HCT116 (cell line): ENCODE data around the gene PHF2. TPM values are rescaled to one million over a fixed set of nuclear protein-coding genes. Genes with fewer than 3 reads are reported as not detected.

ENCODE experiments used
- ATAC-seq: fragments of 200-7000 bp; cut with Tn5 transposase; 2 replicates; pipeline ENCODE4 v1.9.1; 2020; ENCODE audit warnings: mild to moderate bottlenecking, moderate library complexity
- BruUV-seq: library from RNA; stranded (reverse); fragments of 400-500 nt; replicated peaks from 2 replicates; lab custom pipeline; 2021; lab: Mats Ljungman, UMichigan
- CTCF ChIA-PET: fragments of 300-600 bp; sonication (Branson Sonifier 250); formaldehyde crosslinking; loops from one replicate; lab custom pipeline; 2021; ENCODE audit warnings: antibody characterized with exemption; lab: Charles Lee
- POLR2A ChIA-PET: fragments of 300-600, 350-600 bp; sonication (Branson Sonifier 250); formaldehyde crosslinking; loops from one replicate; lab custom pipeline; 2021; ENCODE audit warnings: antibody characterized with exemption; lab: Charles Lee
- RAD21 ChIA-PET, 2 experiments: fragments of 300-600 bp; sonication (Branson Sonifier 250); formaldehyde crosslinking; loops; one replicate each; lab custom pipeline; 2023; ENCODE audit warnings: low total read pairs in 2 of 2; ENCODE audit not compliant: uncharacterized antibody in 2 of 2, unreplicated experiment in 2 of 2, low non-redundant PET in 1 of 2; lab: Charles Lee
- DNase-seq: peaks from one replicate; pipeline ENCODE4 v3.0.0-alpha.2; 2010; ENCODE audit warnings: low read depth, low spot score
- H2AFZ ChIP-seq: fragments of 200-600 bp; shearing (Covaris generic), sonication (generic); 2 replicates; pipeline ENCODE4 v1.6.1; 2017; ENCODE audit warnings: low read depth, mixed run types, mixed read lengths, antibody characterized with exemption, low read length; ENCODE audit not compliant: poor library complexity, severe bottlenecking
- H3K27ac ChIP-seq: 2 replicates; pipeline ENCODE4 v1.5.1; 2012; ENCODE audit warnings: low read depth, low read length
- H3K27me3 ChIP-seq: fragments of 200-600 bp; sonication (generic); 2 replicates; pipeline ENCODE4 v1.6.1; 2016; ENCODE audit warnings: mixed run types, low read length, mixed read lengths; ENCODE audit not compliant: insufficient read depth
- H3K36me3 ChIP-seq, 2 experiments: fragments of 200-500 bp in 1 of 2; fragments of 200-600 bp in 1 of 2; sonication (Bioruptor generic) in 1 of 2; sonication (generic) in 1 of 2; 2 replicates each; pipeline versions ENCODE4 v1.5.1 to v1.6.1; 2014 to 2016; ENCODE audit warnings: low read length in 2 of 2, inconsistent platforms in 1 of 2, mixed read lengths in 1 of 2, mixed run types in 1 of 2; ENCODE audit not compliant: insufficient read depth in 2 of 2, control insufficient read depth in 1 of 2
- H3K4me1 ChIP-seq, 2 experiments: fragments of 200-600 bp in 1 of 2; sonication (generic) in 1 of 2; 2 replicates each; pipeline versions ENCODE4 v1.5.1 to v1.6.1; 2012 to 2017; ENCODE audit warnings: low read length in 2 of 2, inconsistent platforms in 1 of 2, mild to moderate bottlenecking in 1 of 2, mixed read lengths in 1 of 2, mixed run types in 1 of 2, moderate library complexity in 1 of 2; ENCODE audit not compliant: insufficient read depth in 2 of 2, control insufficient read depth in 1 of 2
- H3K4me2 ChIP-seq: fragments of 200-600 bp; sonication (generic); 2 replicates; pipeline ENCODE4 v1.6.1; 2017; ENCODE audit warnings: mixed run types, low read length, mixed read lengths
- H3K4me3 ChIP-seq, 2 experiments: fragments of 200-600 bp in 1 of 2; sonication (generic) in 1 of 2; replicated peaks in 1 of 2; 2 replicates each; pipeline ENCODE4 v1.5.1; 2011 to 2016; ENCODE audit warnings: low read length in 2 of 2, control low read depth in 1 of 2, low read depth in 1 of 2, mild to moderate bottlenecking in 1 of 2, mixed read lengths in 1 of 2, mixed run types in 1 of 2
- H3K79me2 ChIP-seq: fragments of 200-600 bp; sonication (generic); 2 replicates; pipeline ENCODE4 v1.6.1; 2017; ENCODE audit warnings: mild to moderate bottlenecking, mixed run types, low read length, moderate library complexity, mixed read lengths; ENCODE audit not compliant: insufficient read depth
- H3K9ac ChIP-seq: fragments of 200-600 bp; sonication (generic); 2 replicates; pipeline ENCODE4 v1.6.1; 2016; ENCODE audit warnings: low read length, mixed read lengths
- H3K9me2 ChIP-seq: fragments of 200-600 bp; sonication (generic), shearing (Covaris generic); 2 replicates; pipeline ENCODE4 v1.6.1; 2017; ENCODE audit warnings: mixed run types, mild to moderate bottlenecking, moderate library complexity; ENCODE audit not compliant: insufficient read depth
- H3K9me3 ChIP-seq, 2 experiments: fragments of 200-500 bp in 1 of 2; fragments of 200-600 bp in 1 of 2; sonication (Bioruptor generic) in 1 of 2; sonication (generic) in 1 of 2; 2 replicates each; pipeline ENCODE4 v1.6.1; 2014 to 2017; ENCODE audit warnings: low read length in 2 of 2, mixed read lengths in 2 of 2, inconsistent platforms in 1 of 2, low read depth in 1 of 2, mild to moderate bottlenecking in 1 of 2, mixed run types in 1 of 2, moderate library complexity in 1 of 2; ENCODE audit not compliant: control insufficient read depth in 1 of 2, insufficient read depth in 1 of 2
- H4K20me1 ChIP-seq: fragments of 200-600 bp; sonication (generic), shearing (Covaris generic); 2 replicates; pipeline ENCODE4 v1.6.1; 2017; ENCODE audit warnings: mixed run types, mild to moderate bottlenecking, moderate library complexity; ENCODE audit not compliant: insufficient read depth
- CTCF ChIP-seq, 3 experiments: fragments of 200-600 bp in 1 of 3; sonication (generic) in 1 of 3; IDR thresholded peaks in 2 of 3; conservative IDR thresholded peaks in 1 of 3; 2 replicates each; pipeline ENCODE4 v1.5.1; 2012 to 2017; ENCODE audit warnings: low read depth in 2 of 3, low read length in 2 of 3, antibody characterized with exemption in 1 of 3, borderline replicate concordance in 1 of 3, control low read depth in 1 of 3, mild to moderate bottlenecking in 1 of 3, mixed read lengths in 1 of 3, mixed run types in 1 of 3, moderate library complexity in 1 of 3; ENCODE audit not compliant: insufficient read depth in 1 of 3
- ELF1 ChIP-seq: IDR thresholded peaks from 2 replicates; pipeline ENCODE4 v1.6.1; 2012; ENCODE audit warnings: low read depth, borderline replicate concordance
- EZH2 ChIP-seq: fragments of 200-600 bp; sonication (generic); IDR thresholded peaks from 2 replicates; pipeline ENCODE4 v1.6.1; 2017; ENCODE audit warnings: antibody characterized with exemption, mixed run types
- EZH2phosphoT487 ChIP-seq: fragments of 200-600 bp; IDR thresholded peaks from 2 replicates; pipeline ENCODE4 v1.6.1; 2018; ENCODE audit warnings: antibody characterized with exemption, borderline replicate concordance
- POLR2A ChIP-seq: IDR thresholded peaks from 2 replicates; pipeline ENCODE4 v1.7.0; 2011; ENCODE audit warnings: borderline replicate concordance; ENCODE audit not compliant: insufficient read depth, insufficient read length; ENCODE audit errors: extremely low read depth
- REST ChIP-seq: IDR thresholded peaks from 2 replicates; pipeline ENCODE4 v1.6.1; 2012; ENCODE audit warnings: low read depth
- SP1 ChIP-seq: IDR thresholded peaks from 2 replicates; pipeline ENCODE4 v1.6.1; 2012; ENCODE audit warnings: low read depth
- SRF ChIP-seq: IDR thresholded peaks from 2 replicates; pipeline ENCODE4 v1.6.1; 2012; ENCODE audit warnings: low read depth
- intact Hi-C: fragments of 100-400 bp; cut with micrococcal nuclease; formaldehyde crosslinking; loops from 2 replicates; pipeline ENCODE4 v1.10.0; 2022
- total RNA-seq: library from RNA; stranded (reverse); gene quantifications from one replicate; pipeline ENCODE4 v1.2.1, GENCODE V29; 2021; ENCODE audit not compliant: unreplicated experiment

PHF2 gene
- total RNA-seq, 1 experiment from 2014 or later, result 20.6 TPM

- ChIA-PET POLR2A (no interaction called here), RAD21 (no interaction called here), CTCF (no interaction called here)
- Histone ChIP-seq H3K9me3 (peaks cover 0 to 3% of the 10 kb centered on the region in 2 experiments; a peak in 1 of 4 replicates), H2AFZ (no peak overlapping the region), H3K9me2 (no peaks in the 10 kb centered on the region), H3K4me1 (no peaks in the 10 kb centered on the region), H3K27ac (no peak overlapping the region), H3K4me3 (no peak overlapping the region), H3K27me3 (no peaks in the 10 kb centered on the region), H3K79me2 (peaks cover 4% of the 10 kb centered on the region; the same call in 1 of the 2 replicates), H4K20me1 (no peaks in the 10 kb centered on the region), H3K36me3 (no peaks in the 10 kb centered on the region), H3K9ac (no peak overlapping the region), H3K4me2 (no peak overlapping the region)
- ATAC-seq, result no peak
- DNase-seq, result no peak
- intact Hi-C loops, result no loop called here
- no TSS peak for BruUV-seq
- TF ChIP-seq REST (no peak), ELF1 (no peak)
Observed at GRCh38 chr9:93606187-93606586, 29.8 kb downstream of the PHF2 start.

GRCh38 chr9:93610206-93610605 lies 33.8 kb downstream of the PHF2 start:
- Histone ChIP-seq H3K4me3 (no peak overlapping the region), H2AFZ (no peak overlapping the region), H3K9me2 (no peaks in the 10 kb centered on the region), H4K20me1 (no peaks in the 10 kb centered on the region), H3K79me2 (peaks cover 4% of the 10 kb centered on the region), H3K9ac (no peak overlapping the region), H3K9me3 (peaks cover 0 to 3% of the 10 kb centered on the region in 2 experiments; a peak in 1 of 4 replicates), H3K4me1 (no peaks in the 10 kb centered on the region), H3K4me2 (no peak overlapping the region), H3K36me3 (no peaks in the 10 kb centered on the region)
- DNase-seq, result no peak
- BruUV-seq, result no TSS peak
- intact Hi-C loops, result no loop called here
- RAD21 ChIA-PET, result no interaction called here
- TF ChIP-seq SRF (no peak), CTCF (IDR thresholded peaks at IDR 0.05 in 2 of 3, conservative IDR thresholded peaks at IDR 0.05 in 1 of 3; ENCODE audit: borderline replicate concordance in 1 of 3, insufficient read depth in 1 of 3, low read depth in 2 of 3, low read length in 2 of 3) (no peak), SP1 (no peak), EZH2phosphoT487 (no peak), POLR2A (no peak), EZH2 (no peak)
- TF ChIP-seq, all 23 proteins: peak for 0
- POLR2A ChIA-PET, result no interaction called here
- Histone ChIP-seq H3K27me3 (no peaks in the 10 kb centered on the region), H3K27ac (no peak overlapping the region)
- CTCF ChIA-PET, result no interaction called here
- ATAC-seq, result no peak
